HepG2 (cell line): ENCODE results near the gene TMEM184B. TPM values are rescaled to one million over a fixed set of nuclear protein-coding genes. Genes with fewer than 3 reads are reported as not detected.

Experiments
- ATF7-NPFF ChIP-seq: sonication (generic); formaldehyde crosslinking; IDR thresholded peaks from 2 replicates; pipeline ENCODE4 v1.8.1; 2023; ENCODE audit warnings: mild to moderate bottlenecking, low read depth, missing genetic modification reagents, moderate library complexity
- EED ChIP-seq: sonication (generic); formaldehyde crosslinking; IDR thresholded peaks from 2 replicates; pipeline ENCODE4 v1.5.0; 2020; ENCODE audit warnings: mild to moderate bottlenecking, missing genetic modification reagents
- FOXK1 ChIP-seq: sonication (generic); formaldehyde crosslinking; IDR thresholded peaks from 2 replicates; pipeline ENCODE4 v1.4.0; 2020; ENCODE audit warnings: low read depth, missing genetic modification reagents, borderline replicate concordance
- GRHL1 ChIP-seq: sonication (generic); formaldehyde crosslinking; conservative IDR thresholded peaks from 2 replicates; pipeline ENCODE4 v1.8.0; 2022; ENCODE audit warnings: missing genetic modification reagents
- HHEX ChIP-seq: IDR thresholded peaks from 2 replicates; pipeline ENCODE4 v1.6.1; 2016; ENCODE audit warnings: control low read depth
- KDM5A ChIP-seq: fragments of 200-600 bp; sonication (generic); IDR thresholded peaks from 2 replicates; pipeline ENCODE4 v1.7.0; 2018; ENCODE audit warnings: antibody characterized with exemption, mild to moderate bottlenecking, low read length, borderline replicate concordance
- NCOR1 ChIP-seq: fragments of 200-600 bp; sonication (generic); IDR thresholded peaks from 2 replicates; pipeline ENCODE4 v1.7.0; 2017; ENCODE audit warnings: antibody characterized with exemption, low read length, borderline replicate concordance
- PCBP1 ChIP-seq: fragments of 200-400 bp; formaldehyde crosslinking; IDR thresholded peaks from 2 replicates; pipeline ENCODE4 v1.6.1; 2017; ENCODE audit warnings: mild to moderate bottlenecking, low read depth, low read length, borderline replicate concordance
- SOX6 ChIP-seq, 2 experiments: fragments of 450-650 bp in 1 of 2; sonication (generic) in 1 of 2; formaldehyde crosslinking in 1 of 2; IDR thresholded peaks; 2 replicates each; pipeline versions ENCODE4 v1.4.0 to v1.6.1; 2017 to 2020; ENCODE audit warnings: antibody characterized with exemption in 1 of 2, mild to moderate bottlenecking in 1 of 2, missing genetic modification reagents in 1 of 2
- TBX2 ChIP-seq: sonication (generic); formaldehyde crosslinking; IDR thresholded peaks from 2 replicates; pipeline ENCODE4 v1.5.0; 2020; ENCODE audit warnings: missing genetic modification reagents, mild to moderate bottlenecking, borderline replicate concordance
- TEAD2 ChIP-seq: sonication (generic); formaldehyde crosslinking; IDR thresholded peaks from 2 replicates; pipeline ENCODE4 v1.9.0; 2021; ENCODE audit warnings: missing genetic modification reagents
- TEAD3 ChIP-seq: optimal IDR thresholded peaks from 2 replicates; pipeline ENCODE3; 2016; ENCODE audit warnings: borderline replicate concordance
- THRA ChIP-seq: sonication (generic); formaldehyde crosslinking; IDR thresholded peaks from 2 replicates; pipeline ENCODE4 v1.4.0; 2020; ENCODE audit warnings: missing genetic modification reagents, borderline replicate concordance
- ZNF138 ChIP-seq: sonication (generic); formaldehyde crosslinking; IDR thresholded peaks from 2 replicates; pipeline ENCODE4 v1.5.0; 2020; ENCODE audit warnings: mild to moderate bottlenecking, low read depth, missing genetic modification reagents
- ZNF639 ChIP-seq: conservative IDR thresholded peaks from 2 replicates; pipeline ENCODE4 v1.6.1; 2018; ENCODE audit warnings: missing genetic modification reagents
- ZNF670 ChIP-seq: sonication (generic); formaldehyde crosslinking; IDR thresholded peaks from 2 replicates; pipeline ENCODE4 v1.8.0; 2022; ENCODE audit warnings: mild to moderate bottlenecking, missing genetic modification reagents, borderline replicate concordance
- ZSCAN25 ChIP-seq: sonication (generic); formaldehyde crosslinking; IDR thresholded peaks from 2 replicates; pipeline ENCODE4 v1.8.0; 2022; ENCODE audit warnings: mild to moderate bottlenecking, missing genetic modification reagents
- polyA plus RNA-seq, 8 experiments: library from polyadenylated mRNA; depleted of rRNA in 3 of 8; stranded (reverse) in 7 of 8; unstranded in 1 of 8; fragments of >200 nt; fragmentation: Illumina TruSeq in 4 of 8; extraction: Trizol in 4 of 8; gene quantifications; 2 replicates each; pipeline versions ENCODE4 v1.2.1 to v1.2.3, GENCODE V29; 2011 to 2016; ENCODE audit warnings: low read depth in 4 of 8, missing spikeins in 1 of 8, mixed read lengths in 1 of 8; ENCODE audit not compliant: insufficient read depth in 1 of 8
- total RNA-seq, 5 experiments: library from RNA; depleted of rRNA; stranded (reverse); fragments of >200 nt; fragmentation: Illumina TruSeq; extraction: Trizol; gene quantifications; 2 replicates each; pipeline ENCODE4 v1.2.3, GENCODE V29; 2016; ENCODE audit warnings: low read depth in 1 of 5
- TF ChIP-seq, protein P1 (sequence below): sonication (generic); formaldehyde crosslinking; IDR thresholded peaks from 2 replicates; pipeline ENCODE4 v1.4.0; 2020; ENCODE audit warnings: mild to moderate bottlenecking, missing genetic modification reagents
- TF ChIP-seq, protein P2 (sequence below): sonication (generic); formaldehyde crosslinking; IDR thresholded peaks from 2 replicates; pipeline ENCODE4 v1.4.0; 2020; ENCODE audit warnings: missing genetic modification reagents, borderline replicate concordance

TMEM184B gene
- total and polyA plus RNA-seq, 2 of the 13 experiments (the other 11 are each of a cell fraction or from before 2014, with no cell fraction given) = 15.9 to 16.0 TPM

DNA sequence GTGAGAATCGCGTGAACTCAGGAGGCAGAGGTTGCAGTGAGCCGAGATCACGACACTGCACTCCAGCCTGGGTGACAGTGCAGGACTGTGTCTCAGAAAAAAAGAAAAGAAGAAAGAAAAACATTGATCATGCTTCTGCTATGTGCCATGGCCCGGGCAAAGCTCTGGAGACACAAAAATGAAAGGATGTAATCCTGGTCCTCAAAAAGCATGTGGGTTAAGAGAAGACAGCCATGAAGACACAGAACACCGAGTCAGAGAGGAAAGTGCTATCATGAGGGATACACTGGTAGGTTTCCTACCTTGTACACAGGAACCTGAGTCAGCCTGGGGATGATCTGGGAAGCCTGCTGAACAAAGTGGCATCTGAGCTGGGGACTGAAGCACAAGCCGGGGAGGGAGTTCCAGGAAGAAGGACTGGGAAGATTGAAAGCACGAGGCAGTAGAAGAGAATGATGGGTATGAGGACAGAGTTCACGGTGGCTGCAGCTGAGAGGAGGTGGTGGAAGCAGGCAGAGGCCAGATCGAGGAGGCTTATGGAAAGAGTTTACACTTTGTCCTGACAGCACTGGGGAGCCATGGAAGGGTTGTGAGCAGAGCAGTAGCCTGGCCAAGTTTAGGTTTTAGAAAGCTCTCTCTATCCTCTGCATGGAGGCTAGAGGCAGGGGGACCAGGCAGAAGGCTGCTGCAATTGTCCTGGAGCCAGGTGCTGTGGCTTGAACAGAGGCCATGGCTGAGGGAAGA, 80.9 kb downstream of the TMEM184B start (continued):
- no peak for TF ChIP-seq THRA (CRISPR knock-in tag)
- TF ChIP-seq, protein P1, sequence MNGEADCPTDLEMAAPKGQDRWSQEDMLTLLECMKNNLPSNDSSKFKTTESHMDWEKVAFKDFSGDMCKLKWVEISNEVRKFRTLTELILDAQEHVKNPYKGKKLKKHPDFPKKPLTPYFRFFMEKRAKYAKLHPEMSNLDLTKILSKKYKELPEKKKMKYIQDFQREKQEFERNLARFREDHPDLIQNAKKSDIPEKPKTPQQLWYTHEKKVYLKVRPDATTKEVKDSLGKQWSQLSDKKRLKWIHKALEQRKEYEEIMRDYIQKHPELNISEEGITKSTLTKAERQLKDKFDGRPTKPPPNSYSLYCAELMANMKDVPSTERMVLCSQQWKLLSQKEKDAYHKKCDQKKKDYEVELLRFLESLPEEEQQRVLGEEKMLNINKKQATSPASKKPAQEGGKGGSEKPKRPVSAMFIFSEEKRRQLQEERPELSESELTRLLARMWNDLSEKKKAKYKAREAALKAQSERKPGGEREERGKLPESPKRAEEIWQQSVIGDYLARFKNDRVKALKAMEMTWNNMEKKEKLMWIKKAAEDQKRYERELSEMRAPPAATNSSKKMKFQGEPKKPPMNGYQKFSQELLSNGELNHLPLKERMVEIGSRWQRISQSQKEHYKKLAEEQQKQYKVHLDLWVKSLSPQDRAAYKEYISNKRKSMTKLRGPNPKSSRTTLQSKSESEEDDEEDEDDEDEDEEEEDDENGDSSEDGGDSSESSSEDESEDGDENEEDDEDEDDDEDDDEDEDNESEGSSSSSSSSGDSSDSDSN (CRISPR knock-in tag) = 0 out of 2 replicates have a peak, but pooled peaks have one; percentile 22
- no peak for TF ChIP-seq TEAD2 (CRISPR knock-in tag)
- TF ChIP-seq HHEX (CRISPR knock-in tag) = no peak
- 0 out of 2 replicates have a peak, but pooled peaks have one; percentile 10 for TF ChIP-seq TBX2 (CRISPR knock-in tag)
- TF ChIP-seq TEAD3 (CRISPR knock-in tag) = peak; percentile 52
- TF ChIP-seq, protein P2, sequence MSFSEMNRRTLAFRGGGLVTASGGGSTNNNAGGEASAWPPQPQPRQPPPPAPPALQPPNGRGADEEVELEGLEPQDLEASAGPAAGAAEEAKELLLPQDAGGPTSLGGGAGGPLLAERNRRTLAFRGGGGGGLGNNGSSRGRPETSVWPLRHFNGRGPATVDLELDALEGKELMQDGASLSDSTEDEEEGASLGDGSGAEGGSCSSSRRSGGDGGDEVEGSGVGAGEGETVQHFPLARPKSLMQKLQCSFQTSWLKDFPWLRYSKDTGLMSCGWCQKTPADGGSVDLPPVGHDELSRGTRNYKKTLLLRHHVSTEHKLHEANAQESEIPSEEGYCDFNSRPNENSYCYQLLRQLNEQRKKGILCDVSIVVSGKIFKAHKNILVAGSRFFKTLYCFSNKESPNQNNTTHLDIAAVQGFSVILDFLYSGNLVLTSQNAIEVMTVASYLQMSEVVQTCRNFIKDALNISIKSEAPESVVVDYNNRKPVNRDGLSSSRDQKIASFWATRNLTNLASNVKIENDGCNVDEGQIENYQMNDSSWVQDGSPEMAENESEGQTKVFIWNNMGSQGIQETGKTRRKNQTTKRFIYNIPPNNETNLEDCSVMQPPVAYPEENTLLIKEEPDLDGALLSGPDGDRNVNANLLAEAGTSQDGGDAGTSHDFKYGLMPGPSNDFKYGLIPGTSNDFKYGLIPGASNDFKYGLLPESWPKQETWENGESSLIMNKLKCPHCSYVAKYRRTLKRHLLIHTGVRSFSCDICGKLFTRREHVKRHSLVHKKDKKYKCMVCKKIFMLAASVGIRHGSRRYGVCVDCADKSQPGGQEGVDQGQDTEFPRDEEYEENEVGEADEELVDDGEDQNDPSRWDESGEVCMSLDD (CRISPR knock-in tag) = no peak
- TF ChIP-seq FOXK1 (CRISPR knock-in tag) = no peak
- TF ChIP-seq ZNF138 (CRISPR knock-in tag) = no peak
- no peak for TF ChIP-seq SOX6 (IDR thresholded peaks at IDR 0.05)
- no peak for TF ChIP-seq SOX6 (CRISPR knock-in tag; IDR thresholded peaks at IDR 0.05)
- TF ChIP-seq ZNF670 = no peak
- TF ChIP-seq ATF7-NPFF (CRISPR knock-in tag) = no peak
- no peak for TF ChIP-seq KDM5A
- no peak for TF ChIP-seq ZNF639 (CRISPR knock-in tag)
- TF ChIP-seq EED (CRISPR knock-in tag) = no peak
- TF ChIP-seq GRHL1 = no peak
- no peak for TF ChIP-seq PCBP1
- no peak for TF ChIP-seq ZSCAN25 (CRISPR knock-in tag)
- no peak for TF ChIP-seq NCOR1
